PC-9 (cell line): ENCODE results near the gene CYYR1.

ENCODE experiments used
- CTCF ChIP-seq: fragments of 200-600 bp; sonication (generic); conservative IDR thresholded peaks from 2 replicates; pipeline ENCODE4 v1.6.1; 2017; ENCODE audit warnings: mixed run types, antibody characterized with exemption, mild to moderate bottlenecking, moderate library complexity
- EZH2 ChIP-seq: fragments of 200-600 bp; sonication (generic); IDR thresholded peaks from 2 replicates; pipeline ENCODE4 v1.8.0; 2017; ENCODE audit warnings: antibody characterized with exemption, low read depth

GRCh38 chr21:26490771-26491170, 82.3 kb downstream of the CYYR1 start:
- TF ChIP-seq CTCF, result no peak
- no peak for TF ChIP-seq EZH2
